Thyroid gland (tissue), 4 donors: ENCODE results near the gene SNRNP70.
"Not testable (repeated sequence)": the region's sequence is repeated elsewhere in the genome, so short reads cannot be mapped to it uniquely, and the experiment has no call there.

Experiments
- POLR2A ChIP-seq, 2 donors: fragments of 450-650 bp; IDR thresholded peaks; one replicate each; pipeline ENCODE4 v1.6.1; 2017; ENCODE audit warnings: antibody characterized with exemption in 2 of 2, mild to moderate bottlenecking in 2 of 2, moderate library complexity in 1 of 2
- TF ChIP-seq, protein P1 (sequence below), 6 experiments: fragments of 200-600 bp in 3 of 6; fragments of 450-650 bp in 3 of 6; sonication (generic) in 3 of 6; IDR thresholded peaks; one replicate each; pipeline ENCODE4 v1.5.1; 2016 to 2019; ENCODE audit warnings: antibody characterized with exemption in 6 of 6, mild to moderate bottlenecking in 2 of 6, inconsistent platforms in 1 of 6, moderate library complexity in 1 of 6

DNA sequence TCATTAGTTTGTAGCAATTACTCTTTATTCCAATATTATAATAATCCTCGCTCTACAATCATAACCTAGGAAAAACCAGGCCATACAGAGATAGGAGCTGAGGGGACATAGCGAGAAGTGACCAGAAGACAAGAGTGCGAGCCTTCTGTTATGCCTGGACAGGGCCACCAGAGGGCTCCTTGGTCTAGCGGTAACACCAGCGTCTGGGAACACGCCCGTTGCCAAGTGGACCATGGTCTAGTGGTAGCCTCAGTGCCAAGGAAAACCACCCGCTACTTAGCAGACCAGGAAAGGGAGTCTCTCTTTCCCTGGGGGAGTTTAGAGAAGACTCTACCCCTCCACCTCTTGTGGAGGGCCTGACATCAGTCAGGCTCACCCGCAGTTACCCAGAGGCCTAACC lies 10.4 kb upstream of the SNRNP70 start:
- not testable (repeated sequence) for TF ChIP-seq POLR2A (IDR thresholded peaks at IDR 0.05)
- TF ChIP-seq, protein P1, sequence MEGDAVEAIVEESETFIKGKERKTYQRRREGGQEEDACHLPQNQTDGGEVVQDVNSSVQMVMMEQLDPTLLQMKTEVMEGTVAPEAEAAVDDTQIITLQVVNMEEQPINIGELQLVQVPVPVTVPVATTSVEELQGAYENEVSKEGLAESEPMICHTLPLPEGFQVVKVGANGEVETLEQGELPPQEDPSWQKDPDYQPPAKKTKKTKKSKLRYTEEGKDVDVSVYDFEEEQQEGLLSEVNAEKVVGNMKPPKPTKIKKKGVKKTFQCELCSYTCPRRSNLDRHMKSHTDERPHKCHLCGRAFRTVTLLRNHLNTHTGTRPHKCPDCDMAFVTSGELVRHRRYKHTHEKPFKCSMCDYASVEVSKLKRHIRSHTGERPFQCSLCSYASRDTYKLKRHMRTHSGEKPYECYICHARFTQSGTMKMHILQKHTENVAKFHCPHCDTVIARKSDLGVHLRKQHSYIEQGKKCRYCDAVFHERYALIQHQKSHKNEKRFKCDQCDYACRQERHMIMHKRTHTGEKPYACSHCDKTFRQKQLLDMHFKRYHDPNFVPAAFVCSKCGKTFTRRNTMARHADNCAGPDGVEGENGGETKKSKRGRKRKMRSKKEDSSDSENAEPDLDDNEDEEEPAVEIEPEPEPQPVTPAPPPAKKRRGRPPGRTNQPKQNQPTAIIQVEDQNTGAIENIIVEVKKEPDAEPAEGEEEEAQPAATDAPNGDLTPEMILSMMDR (IDR thresholded peaks at IDR 0.05), result peak; percentile 46 to 92 (median 83)
